ENCODE results near the gene CPE.

Gene CPE

GRCh38 chr4:165425629-165426028 lies 46.8 kb downstream of the CPE start:
- Histone ChIP-seq H3K79me2 (ENCODE audit: insufficient read depth, low read length) (no peaks in the 10 kb centered on the region), H3K9me3 (ENCODE audit: insufficient read depth, low read depth, low read length) (no peaks in the 10 kb centered on the region), H3K4me3 (ENCODE audit: low read length, poor library complexity, severe bottlenecking) (no peak overlapping the region), H3K4me2 (ENCODE audit: low read depth, low read length, poor library complexity, severe bottlenecking) (no peak overlapping the region), H4K20me1 (ENCODE audit: insufficient read depth, low read length, poor library complexity, severe bottlenecking) (no peaks in the 10 kb centered on the region), H3K36me3 (ENCODE audit: insufficient read depth, low read length) (no peaks in the 10 kb centered on the region), H2AFZ (ENCODE audit: low read length) (no peak overlapping the region), H3K4me1 (ENCODE audit: insufficient read depth, low read length, poor library complexity, severe bottlenecking) (no peaks in the 10 kb centered on the region), H3F3A (ENCODE audit: low read depth) (no peaks in the 10 kb centered on the region), H3K9me2 (replicated peaks; ENCODE audit: low read depth, low read length) (no peaks in the 10 kb centered on the region), H3K9ac (ENCODE audit: low read depth, low read length, poor library complexity, severe bottlenecking) (no peak overlapping the region), H3K27me3 (ENCODE audit: insufficient read depth, low read length, poor library complexity, severe bottlenecking) (no peaks in the 10 kb centered on the region)
- no peak for TF ChIP-seq EZH2phosphoT487 (IDR thresholded peaks at IDR 0.05; ENCODE audit: borderline replicate concordance)
- TF ChIP-seq CTCF (conservative IDR thresholded peaks at IDR 0.05; ENCODE audit: low read length) = no peak

GRCh38 chr4:165426331-165426730 lies 47.5 kb downstream of the CPE start:
- Histone ChIP-seq H3F3A (ENCODE audit: low read depth) (no peaks in the 10 kb centered on the region), H4K20me1 (ENCODE audit: insufficient read depth, low read length, poor library complexity, severe bottlenecking) (no peaks in the 10 kb centered on the region), H3K4me3 (ENCODE audit: low read length, poor library complexity, severe bottlenecking) (no peak overlapping the region), H3K9me3 (ENCODE audit: insufficient read depth, low read depth, low read length) (no peaks in the 10 kb centered on the region), H3K27me3 (ENCODE audit: insufficient read depth, low read length, poor library complexity, severe bottlenecking) (no peaks in the 10 kb centered on the region), H3K36me3 (ENCODE audit: insufficient read depth, low read length) (no peaks in the 10 kb centered on the region), H2AFZ (ENCODE audit: low read length) (no peak overlapping the region), H3K4me1 (ENCODE audit: insufficient read depth, low read length, poor library complexity, severe bottlenecking) (no peaks in the 10 kb centered on the region), H3K4me2 (ENCODE audit: low read depth, low read length, poor library complexity, severe bottlenecking) (no peak overlapping the region), H3K9me2 (replicated peaks; ENCODE audit: low read depth, low read length) (no peaks in the 10 kb centered on the region), H3K9ac (ENCODE audit: low read depth, low read length, poor library complexity, severe bottlenecking) (no peak overlapping the region), H3K79me2 (ENCODE audit: insufficient read depth, low read length) (no peaks in the 10 kb centered on the region)
- no peak for TF ChIP-seq CTCF (conservative IDR thresholded peaks at IDR 0.05; ENCODE audit: low read length)

- Histone ChIP-seq H3K9me3 (ENCODE audit: insufficient read depth, low read depth, low read length) (no peaks in the 10 kb centered on the region), H3K9me2 (replicated peaks; ENCODE audit: low read depth, low read length) (no peaks in the 10 kb centered on the region), H3K4me3 (ENCODE audit: low read length, poor library complexity, severe bottlenecking) (no peak overlapping the region), H3K4me2 (ENCODE audit: low read depth, low read length, poor library complexity, severe bottlenecking) (no peak overlapping the region), H3K79me2 (ENCODE audit: insufficient read depth, low read length) (no peaks in the 10 kb centered on the region), H2AFZ (ENCODE audit: low read length) (no peak overlapping the region), H4K20me1 (ENCODE audit: insufficient read depth, low read length, poor library complexity, severe bottlenecking) (no peaks in the 10 kb centered on the region), H3K9ac (ENCODE audit: low read depth, low read length, poor library complexity, severe bottlenecking) (no peak overlapping the region), H3K36me3 (ENCODE audit: insufficient read depth, low read length) (no peaks in the 10 kb centered on the region), H3K27me3 (ENCODE audit: insufficient read depth, low read length, poor library complexity, severe bottlenecking) (no peaks in the 10 kb centered on the region), H3K4me1 (ENCODE audit: insufficient read depth, low read length, poor library complexity, severe bottlenecking) (no peaks in the 10 kb centered on the region), H3F3A (ENCODE audit: low read depth) (no peaks in the 10 kb centered on the region)
- TF ChIP-seq CTCF (conservative IDR thresholded peaks at IDR 0.05; ENCODE audit: low read length) (no peak), EZH2phosphoT487 (IDR thresholded peaks at IDR 0.05; ENCODE audit: borderline replicate concordance) (no peak)
These were observed 48.0 kb downstream of the CPE start for GRCh38 chr4:165426823-165427222.

All from Loucy (cell line).